ENCODE data around the gene ADAM15. TPM values are rescaled to one million over a fixed set of nuclear protein-coding genes. Genes with fewer than 3 reads are reported as not detected.
A peak's percentile ranks its signal among the peaks of the same experiment; 100 is the strongest.

The ADAM15 gene
- total RNA-seq, 1 experiment from 2014 or later: 41.7 TPM

DNA sequence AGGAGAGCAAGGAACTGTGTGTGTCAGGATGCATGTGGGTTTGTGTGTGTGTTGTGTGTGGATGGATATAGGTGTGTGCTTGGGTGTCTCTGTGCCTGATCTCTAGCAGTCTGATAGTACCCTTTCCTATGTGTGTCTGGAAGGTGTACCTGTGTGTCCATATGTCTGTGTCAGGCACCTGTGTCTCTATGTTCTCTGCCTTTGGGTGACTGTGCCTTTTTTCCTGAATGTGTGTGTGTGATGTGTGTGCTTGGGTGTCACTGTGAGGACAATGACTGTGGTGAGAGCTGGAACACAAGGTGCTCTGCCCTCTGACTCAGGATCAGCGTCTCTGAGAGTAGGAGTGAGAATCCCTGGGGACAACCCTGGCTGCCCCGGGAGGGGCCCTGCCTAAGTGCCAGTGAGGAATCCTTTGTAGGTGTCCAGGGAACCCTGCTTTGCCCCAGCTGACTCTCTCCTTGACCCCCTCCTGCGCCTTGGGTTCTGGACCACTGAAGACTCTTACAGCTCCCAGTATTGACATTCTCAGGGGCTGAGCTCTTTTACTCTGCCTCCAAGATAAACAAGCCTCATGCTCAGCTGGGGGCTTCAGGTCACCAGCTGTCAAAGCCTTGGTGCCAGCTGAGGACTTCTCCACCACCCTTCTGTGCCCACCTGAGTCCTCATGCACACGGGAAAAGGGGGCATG lies 26.8 kb downstream of the ADAM15 start:
- POLR2A ChIA-PET: no interaction called here
- no peak for DNase-seq (ENCODE audit: low read depth, low spot score)
- H3K27me3 ChIP-seq (ENCODE audit: control insufficient read depth, insufficient read depth, low read length): peaks cover 9% of the 10 kb centered on the region
- H3K9me3 ChIP-seq (ENCODE audit: control insufficient read depth, insufficient read depth, low read depth, low read length): no peaks in the 10 kb centered on the region
- H3K4me1 ChIP-seq (ENCODE audit: control insufficient read depth, insufficient read depth, low read length): peaks cover 10% of the 10 kb centered on the region
- ATAC-seq: no peak
- no peak for TF ChIP-seq SIN3A (IDR thresholded peaks at IDR 0.05; ENCODE audit: borderline replicate concordance, insufficient read depth, low read depth, low read length)
- TF ChIP-seq, protein P1, sequence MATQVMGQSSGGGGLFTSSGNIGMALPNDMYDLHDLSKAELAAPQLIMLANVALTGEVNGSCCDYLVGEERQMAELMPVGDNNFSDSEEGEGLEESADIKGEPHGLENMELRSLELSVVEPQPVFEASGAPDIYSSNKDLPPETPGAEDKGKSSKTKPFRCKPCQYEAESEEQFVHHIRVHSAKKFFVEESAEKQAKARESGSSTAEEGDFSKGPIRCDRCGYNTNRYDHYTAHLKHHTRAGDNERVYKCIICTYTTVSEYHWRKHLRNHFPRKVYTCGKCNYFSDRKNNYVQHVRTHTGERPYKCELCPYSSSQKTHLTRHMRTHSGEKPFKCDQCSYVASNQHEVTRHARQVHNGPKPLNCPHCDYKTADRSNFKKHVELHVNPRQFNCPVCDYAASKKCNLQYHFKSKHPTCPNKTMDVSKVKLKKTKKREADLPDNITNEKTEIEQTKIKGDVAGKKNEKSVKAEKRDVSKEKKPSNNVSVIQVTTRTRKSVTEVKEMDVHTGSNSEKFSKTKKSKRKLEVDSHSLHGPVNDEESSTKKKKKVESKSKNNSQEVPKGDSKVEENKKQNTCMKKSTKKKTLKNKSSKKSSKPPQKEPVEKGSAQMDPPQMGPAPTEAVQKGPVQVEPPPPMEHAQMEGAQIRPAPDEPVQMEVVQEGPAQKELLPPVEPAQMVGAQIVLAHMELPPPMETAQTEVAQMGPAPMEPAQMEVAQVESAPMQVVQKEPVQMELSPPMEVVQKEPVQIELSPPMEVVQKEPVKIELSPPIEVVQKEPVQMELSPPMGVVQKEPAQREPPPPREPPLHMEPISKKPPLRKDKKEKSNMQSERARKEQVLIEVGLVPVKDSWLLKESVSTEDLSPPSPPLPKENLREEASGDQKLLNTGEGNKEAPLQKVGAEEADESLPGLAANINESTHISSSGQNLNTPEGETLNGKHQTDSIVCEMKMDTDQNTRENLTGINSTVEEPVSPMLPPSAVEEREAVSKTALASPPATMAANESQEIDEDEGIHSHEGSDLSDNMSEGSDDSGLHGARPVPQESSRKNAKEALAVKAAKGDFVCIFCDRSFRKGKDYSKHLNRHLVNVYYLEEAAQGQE (IDR thresholded peaks at IDR 0.05; ENCODE audit: insufficient read depth in 1 of 2, low read depth in 2 of 2, low read length in 1 of 2): no peak
- TF ChIP-seq POLR2AphosphoS5 (IDR thresholded peaks at IDR 0.05; ENCODE audit: low read depth, low read length): no peak
- TF ChIP-seq TCF7L2 (IDR thresholded peaks at IDR 0.05; ENCODE audit: low read depth, low read length): no peak
- TF ChIP-seq, protein P2, sequence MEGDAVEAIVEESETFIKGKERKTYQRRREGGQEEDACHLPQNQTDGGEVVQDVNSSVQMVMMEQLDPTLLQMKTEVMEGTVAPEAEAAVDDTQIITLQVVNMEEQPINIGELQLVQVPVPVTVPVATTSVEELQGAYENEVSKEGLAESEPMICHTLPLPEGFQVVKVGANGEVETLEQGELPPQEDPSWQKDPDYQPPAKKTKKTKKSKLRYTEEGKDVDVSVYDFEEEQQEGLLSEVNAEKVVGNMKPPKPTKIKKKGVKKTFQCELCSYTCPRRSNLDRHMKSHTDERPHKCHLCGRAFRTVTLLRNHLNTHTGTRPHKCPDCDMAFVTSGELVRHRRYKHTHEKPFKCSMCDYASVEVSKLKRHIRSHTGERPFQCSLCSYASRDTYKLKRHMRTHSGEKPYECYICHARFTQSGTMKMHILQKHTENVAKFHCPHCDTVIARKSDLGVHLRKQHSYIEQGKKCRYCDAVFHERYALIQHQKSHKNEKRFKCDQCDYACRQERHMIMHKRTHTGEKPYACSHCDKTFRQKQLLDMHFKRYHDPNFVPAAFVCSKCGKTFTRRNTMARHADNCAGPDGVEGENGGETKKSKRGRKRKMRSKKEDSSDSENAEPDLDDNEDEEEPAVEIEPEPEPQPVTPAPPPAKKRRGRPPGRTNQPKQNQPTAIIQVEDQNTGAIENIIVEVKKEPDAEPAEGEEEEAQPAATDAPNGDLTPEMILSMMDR (IDR thresholded peaks at IDR 0.05): no peak
- intact Hi-C loops (cut with micrococcal nuclease; ENCODE audit: unreplicated experiment) (no loop called here), in situ Hi-C loops (cut with HindIII; ENCODE audit: low pct_unique_long_range_greater_than_20kb, low sequenced_read_pairs) (no loop called here)
- CTCF ChIA-PET: no interaction called here
- no peaks in the 10 kb centered on the region; the same call in 1 of the 2 replicates for H3K36me3 ChIP-seq (ENCODE audit: control insufficient read depth, insufficient read depth, low read length)
- no peak overlapping the region for H3K27ac ChIP-seq (ENCODE audit: low read length)
- no TSS peak for BruUV-seq (replicated peaks)
- peak overlapping the region in 1 of 2 experiments; percentile 49; a peak in 2 of 4 replicates for H3K4me3 ChIP-seq (ENCODE audit: low read depth in 2 of 2, low read length in 2 of 2)

DNA sequence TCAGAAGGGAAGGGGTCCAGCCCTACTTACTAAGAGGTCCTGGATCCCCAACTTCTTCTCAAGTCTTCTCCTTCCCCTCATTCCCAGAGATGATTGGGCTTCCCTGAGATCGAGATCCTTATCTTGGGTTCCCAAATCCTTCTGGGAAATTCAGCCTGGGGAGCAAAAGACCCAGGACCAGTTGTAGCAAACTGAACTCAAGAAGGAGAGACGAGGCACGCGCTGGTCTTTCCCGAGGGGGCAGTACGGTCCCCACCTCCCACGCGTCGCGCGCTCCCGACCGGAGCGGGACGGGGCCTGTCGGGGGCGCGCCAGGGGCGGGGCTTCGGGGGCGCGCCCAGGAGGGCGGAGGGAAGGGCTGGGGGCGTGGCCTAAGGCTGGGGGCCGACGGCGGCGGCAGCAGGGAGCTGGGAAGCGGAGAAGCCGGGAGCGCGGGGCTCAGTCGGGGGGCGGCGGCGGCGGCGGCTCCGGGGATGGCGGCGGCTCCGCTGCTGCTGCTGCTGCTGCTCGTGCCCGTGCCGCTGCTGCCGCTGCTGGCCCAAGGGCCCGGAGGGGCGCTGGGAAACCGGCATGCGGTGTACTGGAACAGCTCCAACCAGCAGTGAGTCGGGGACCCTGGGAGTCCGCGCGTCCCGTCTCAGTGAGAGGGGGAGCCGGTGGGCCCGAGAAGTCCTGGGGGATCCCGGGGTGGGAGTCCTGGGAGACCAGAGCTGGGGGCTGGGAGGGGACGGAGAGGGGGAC lies 27.5 kb downstream of the ADAM15 start, which contains the start of gene EFNA3:
EFNA3 (plus strand) TSS at position 369 of the 741 bp plus-strand sequence; CDS start at position 474, 105 bp downstream.
- Histone ChIP-seq H3K27ac (ENCODE audit: low read length) (no peak within 1 kb of the TSS), H3K36me3 (ENCODE audit: control insufficient read depth, insufficient read depth, low read length) (no peaks in the 10 kb centered on the region; the same call in 1 of the 2 replicates), H3K27me3 (ENCODE audit: control insufficient read depth, insufficient read depth, low read length) (peaks cover 9% of the 10 kb centered on the region), H3K4me3 (ENCODE audit: low read depth in 2 of 2, low read length in 2 of 2) (peak within 1 kb of the TSS; percentile 33 to 53), H3K9me3 (ENCODE audit: control insufficient read depth, insufficient read depth, low read depth, low read length) (no peaks in the 10 kb centered on the region), H3K4me1 (ENCODE audit: control insufficient read depth, insufficient read depth, low read length) (peaks cover 10% of the 10 kb centered on the region)
- ChIA-PET POLR2A (interaction anchor here (0.7 kb wide), 1 partner anchor 112 kb away, joined by 12 read pairs; no protein-coding TSS in a partner anchor), CTCF (no interaction called here)
- in situ Hi-C loops (cut with HindIII; ENCODE audit: low pct_unique_long_range_greater_than_20kb, low sequenced_read_pairs) (no loop called here), intact Hi-C loops (cut with micrococcal nuclease; ENCODE audit: unreplicated experiment) (no loop called here)
- TF ChIP-seq, protein P2 (IDR thresholded peaks at IDR 0.05): no peak
- TF ChIP-seq SIN3A (IDR thresholded peaks at IDR 0.05; ENCODE audit: borderline replicate concordance, insufficient read depth, low read depth, low read length) (no peak), TCF7L2 (IDR thresholded peaks at IDR 0.05; ENCODE audit: low read depth, low read length) (no peak), POLR2AphosphoS5 (IDR thresholded peaks at IDR 0.05; ENCODE audit: low read depth, low read length) (no peak)
- TF ChIP-seq, protein P1 (IDR thresholded peaks at IDR 0.05; ENCODE audit: insufficient read depth in 1 of 2, low read depth in 2 of 2, low read length in 1 of 2): no peak
- ATAC-seq (peak; percentile 64), DNase-seq (ENCODE audit: low read depth, low spot score) (no peak)
- BruUV-seq (replicated peaks): no TSS peak
